Gastroesophageal sphincter (tissue), 4 donors: ENCODE data around the gene OR10G2. TPM values are rescaled to one million over a fixed set of nuclear protein-coding genes. Genes with fewer than 3 reads are reported as not detected.

Experiments used
- ATAC-seq: fragments of 150-250 bp; one replicate; pipeline ENCODE4 v1.9.1; 2016; ENCODE audit warnings: mild to moderate bottlenecking, moderate library complexity
- H3K27ac ChIP-seq, 4 donors: fragments of 200-600 bp; sonication (generic) in 3 of 4; 1 replicate in 3 of 4; 2 replicates in 1 of 4; pipeline ENCODE4 v1.5.1; 2016 to 2019
- H3K27me3 ChIP-seq: fragments of 200-600 bp; sonication (generic); one replicate; pipeline ENCODE4 v1.5.1; 2019
- H3K36me3 ChIP-seq, 2 donors: fragments of 200-600 bp; sonication (generic); one replicate each; pipeline ENCODE4 v1.5.1; 2019; ENCODE audit warnings: control low read depth in 1 of 2
- H3K4me1 ChIP-seq, 3 donors: fragments of 200-600 bp; sonication (generic); 1 replicate in 2 of 3; 2 replicates in 1 of 3; pipeline ENCODE4 v1.5.1; 2016 to 2019; ENCODE audit warnings: control low read depth in 2 of 3
- H3K4me3 ChIP-seq, 2 donors: fragments of 200-600 bp; sonication (generic); one replicate each; pipeline ENCODE4 v1.5.1; 2019; ENCODE audit warnings: mild to moderate bottlenecking in 1 of 2, moderate library complexity in 1 of 2
- H3K9me3 ChIP-seq, 3 donors: fragments of 200-600 bp; sonication (generic); one replicate each; pipeline ENCODE4 v1.5.1; 2017 to 2019; ENCODE audit warnings: control low read depth in 2 of 3
- CTCF ChIP-seq, 4 experiments: fragments of 200-600 bp in 2 of 4; fragments of 450-650 bp in 2 of 4; sonication (generic) in 1 of 4; IDR thresholded peaks; one replicate each; pipeline ENCODE4 v1.5.1; 2017 to 2019; ENCODE audit warnings: antibody characterized with exemption in 4 of 4, mild to moderate bottlenecking in 2 of 4, moderate library complexity in 2 of 4
- EP300 ChIP-seq: sonication (generic); formaldehyde crosslinking; IDR thresholded peaks from one replicate; pipeline ENCODE4 v1.6.1; 2017; ENCODE audit warnings: antibody characterized with exemption, mild to moderate bottlenecking
- POLR2A ChIP-seq, 2 donors: fragments of 450-650 bp; IDR thresholded peaks; one replicate each; pipeline ENCODE4 v1.6.1; 2017; ENCODE audit warnings: antibody characterized with exemption in 2 of 2, mild to moderate bottlenecking in 2 of 2, moderate library complexity in 1 of 2
- POLR2AphosphoS5 ChIP-seq: sonication (generic); formaldehyde crosslinking; IDR thresholded peaks from one replicate; pipeline ENCODE4 v1.6.1; 2017; ENCODE audit warnings: antibody characterized with exemption
- WGBS, 2 donors: methylation state at CpG; one replicate each; pipeline ENCODE4 v1.1.5; 2018; ENCODE audit warnings: low coverage in 1 of 2; 5-methylcytosine and 5-hydroxymethylcytosine counted together
- total RNA-seq, 4 donors: library from RNA; depleted of rRNA; stranded (reverse); fragments of >200 nt; gene quantifications; one replicate each; pipeline ENCODE4 v1.1.0, GENCODE V29; 2016

The OR10G2 gene
- total RNA-seq, 4 donors from 2014 or later, result not detected

DNA sequence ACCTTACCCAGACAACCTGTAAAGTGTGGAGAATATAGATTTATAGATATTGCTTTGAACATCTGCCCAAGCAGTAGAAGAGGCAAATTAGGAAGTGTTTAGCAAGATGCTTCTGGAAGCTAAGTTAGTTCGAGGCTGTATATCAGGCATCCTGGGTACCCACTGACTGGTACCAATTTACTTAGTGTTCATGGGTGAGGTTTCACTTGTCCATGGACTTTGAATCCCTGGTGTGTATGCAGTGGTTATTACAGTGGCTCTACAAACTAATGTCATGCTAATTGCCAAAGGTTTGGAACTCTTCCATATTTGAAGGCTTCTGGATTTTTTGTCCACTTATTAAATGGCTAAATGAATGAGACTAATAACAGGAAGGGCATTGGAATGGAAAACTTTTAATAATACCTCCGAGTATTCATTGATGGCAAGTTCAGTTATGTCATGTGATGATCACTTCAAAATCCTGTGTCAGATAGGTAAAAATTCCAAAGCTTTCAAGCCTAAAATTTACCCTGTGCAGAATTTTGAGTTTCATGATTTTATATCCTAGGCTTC is 18.7 kb upstream of the OR10G2 start, which contains the start of gene OR4E2:
OR4E2 (plus strand) TSS at position 505 of the 555 bp plus-strand sequence. CDS start 11,248 bp downstream, outside the sequence.
- no peak for TF ChIP-seq EP300
- no peak for TF ChIP-seq POLR2AphosphoS5
- no peak for TF ChIP-seq POLR2A (IDR thresholded peaks at IDR 0.05)
- Histone ChIP-seq H3K27ac (no peak within 1 kb of the TSS), H3K4me3 (no peak within 1 kb of the TSS), H3K27me3 (no peaks in the 10 kb centered on the region), H3K4me1 (no peaks in the 10 kb centered on the region), H3K9me3 (no peaks in the 10 kb centered on the region), H3K36me3 (no peaks in the 10 kb centered on the region)
- WGBS, 2 donors, result 57 to 71% methylated on average over 2 of the region's 2 CpGs
- ATAC-seq, result no peak

DNA sequence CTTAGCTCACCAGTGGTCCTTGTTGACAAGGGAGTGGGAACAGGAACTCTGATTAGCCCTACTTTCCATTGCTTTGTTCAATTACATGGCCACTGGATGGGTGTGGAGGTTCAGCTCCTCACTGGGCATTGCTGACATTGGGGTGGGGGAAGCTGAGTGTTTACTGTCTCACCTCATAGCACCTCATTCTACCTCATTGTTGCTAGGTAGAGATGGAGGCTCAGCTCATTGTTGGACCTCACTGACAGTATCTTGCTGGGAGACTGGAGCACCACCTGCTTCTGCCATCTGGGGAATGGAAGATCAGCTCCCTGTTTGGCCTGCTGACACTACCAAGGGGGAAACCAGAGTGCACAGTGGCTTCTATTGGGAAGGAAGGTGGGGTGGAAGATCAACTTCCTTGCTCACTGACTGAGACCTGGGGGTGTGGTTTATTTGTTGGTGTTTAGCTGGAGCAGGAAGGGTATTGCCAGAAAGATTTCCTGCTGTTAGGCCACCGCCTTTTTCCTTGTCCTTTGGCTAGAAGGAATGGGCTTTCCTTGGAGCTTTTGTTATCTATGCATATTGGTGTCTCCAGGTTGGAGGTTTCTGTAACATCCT is 17.6 kb upstream of the OR10G2 start:
- no peaks in the 10 kb centered on the region for H3K4me1 ChIP-seq
- no peak overlapping the region for H3K27ac ChIP-seq
- H3K9me3 ChIP-seq, result no peaks in the 10 kb centered on the region
- no peaks in the 10 kb centered on the region for H3K36me3 ChIP-seq
- H3K4me3 ChIP-seq, result no peak overlapping the region
- ATAC-seq, result no peak
- no peaks in the 10 kb centered on the region for H3K27me3 ChIP-seq
- TF ChIP-seq POLR2AphosphoS5 (no peak), CTCF (IDR thresholded peaks at IDR 0.05) (no peak), EP300 (no peak), POLR2A (IDR thresholded peaks at IDR 0.05) (no peak)
- WGBS, 2 donors, result 67 to 70% methylated on average over 1 of the region's 1 CpG

- Histone ChIP-seq H3K4me3 (no peak overlapping the region), H3K36me3 (no peaks in the 10 kb centered on the region), H3K9me3 (no peaks in the 10 kb centered on the region), H3K27me3 (no peaks in the 10 kb centered on the region), H3K27ac (no peak overlapping the region), H3K4me1 (no peaks in the 10 kb centered on the region)
- no peak for ATAC-seq
- no peak for TF ChIP-seq CTCF (IDR thresholded peaks at IDR 0.05)
- no peak for TF ChIP-seq POLR2AphosphoS5
- no peak for TF ChIP-seq POLR2A (IDR thresholded peaks at IDR 0.05)
- no peak for TF ChIP-seq EP300
These were observed 12.6 kb upstream of the OR10G2 start for GRCh38 chr14:21647380-21647779.

DNA sequence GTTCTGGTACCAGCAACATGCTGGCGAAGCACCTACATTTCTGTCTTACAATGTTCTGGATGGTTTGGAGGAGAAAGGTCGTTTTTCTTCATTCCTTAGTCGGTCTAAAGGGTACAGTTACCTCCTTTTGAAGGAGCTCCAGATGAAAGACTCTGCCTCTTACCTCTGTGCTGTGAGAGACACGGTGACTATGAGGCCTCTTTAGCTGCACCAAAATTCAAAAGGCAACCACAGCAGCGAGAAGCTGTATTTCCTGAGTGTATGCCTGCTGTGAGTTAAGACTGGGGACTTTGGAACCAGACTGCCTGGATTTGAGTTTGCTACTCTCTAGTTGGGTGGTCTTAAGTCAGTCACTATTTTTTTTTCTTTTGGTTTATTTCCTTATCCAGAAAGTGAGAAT is 8.7 kb upstream of the OR10G2 start:
- no peak for TF ChIP-seq EP300
- no peak for TF ChIP-seq POLR2AphosphoS5
- TF ChIP-seq CTCF (IDR thresholded peaks at IDR 0.05), result no peak
- no peak for TF ChIP-seq POLR2A (IDR thresholded peaks at IDR 0.05)
- 58 to 61% methylated on average over 2 to 4 of the region's 5 CpGs for WGBS, 2 donors
- ATAC-seq, result no peak
- Histone ChIP-seq H3K27ac (no peak overlapping the region), H3K4me1 (no peaks in the 10 kb centered on the region), H3K36me3 (no peaks in the 10 kb centered on the region), H3K9me3 (no peaks in the 10 kb centered on the region), H3K27me3 (no peaks in the 10 kb centered on the region), H3K4me3 (no peak overlapping the region)

- no peak for ATAC-seq
- H3K27me3 ChIP-seq, result no peaks in the 10 kb centered on the region
- TF ChIP-seq POLR2A (IDR thresholded peaks at IDR 0.05), result no peak
- TF ChIP-seq EP300, result no peak
- no peak for TF ChIP-seq POLR2AphosphoS5
- no peak for TF ChIP-seq CTCF (IDR thresholded peaks at IDR 0.05)
These were observed 7.9 kb upstream of the OR10G2 start for GRCh38 chr14:21642683-21643082.

More at GRCh38 chr14:21642683-21643082, 7.9 kb upstream of the OR10G2 start:
- H3K9me3 ChIP-seq, result no peaks in the 10 kb centered on the region
- H3K27ac ChIP-seq, result no peak overlapping the region
- no peaks in the 10 kb centered on the region for H3K4me1 ChIP-seq
- H3K36me3 ChIP-seq, result no peaks in the 10 kb centered on the region
- 39 to 62% methylated on average over 3 of the region's 3 CpGs for WGBS, 2 donors
- no peak overlapping the region for H3K4me3 ChIP-seq
